HFFc6 (cell line): Measurements from ENCODE around the gene LRWD1. TPM values are rescaled to one million over a fixed set of nuclear protein-coding genes. Genes with fewer than 3 reads are reported as not detected.
A peak's percentile ranks its signal among the peaks of the same experiment; 100 is the strongest.

ENCODE experiments used
- DNase-seq: peaks from one replicate; pipeline ENCODE4 v3.0.0-alpha.2; 2018
- H3K27ac Mint-ChIP-seq: 2 replicates; pipeline ENCODE4 v1.8.0; 2020; ENCODE audit warnings: mild to moderate bottlenecking, mixed read lengths
- H3K27me3 Mint-ChIP-seq: 2 replicates; pipeline ENCODE4 v1.8.0; 2021; ENCODE audit warnings: mild to moderate bottlenecking, moderate library complexity, mixed read lengths; ENCODE audit not compliant: insufficient read depth
- H3K36me3 Mint-ChIP-seq: 2 replicates; pipeline ENCODE4 v1.8.0; 2021; ENCODE audit warnings: low read depth, mixed read lengths
- H3K4me1 Mint-ChIP-seq: 2 replicates; pipeline ENCODE4 v1.8.0; 2020; ENCODE audit warnings: low read depth, mixed read lengths
- H3K4me3 Mint-ChIP-seq: 2 replicates; pipeline ENCODE4 v1.8.0; 2020; ENCODE audit warnings: mild to moderate bottlenecking, moderate library complexity, mixed read lengths
- H3K9me3 Mint-ChIP-seq: 2 replicates; pipeline ENCODE4 v1.8.0; 2020; ENCODE audit warnings: mild to moderate bottlenecking, mixed read lengths
- total RNA-seq, 6 experiments: library from RNA; stranded (reverse); fragmentation: NEBNext Ultra II Directional; extraction: Animal tissue kit (Norgen Biotek cat#: 25700); gene quantifications; 2 replicates in 1 of 6; 3 replicates in 5 of 6; pipeline ENCODE4 v1.2.3, GENCODE V29; 2021
- TF ChIP-seq, protein P1 (sequence below): fragments of 200-600 bp; sonication (generic); IDR thresholded peaks from 2 replicates; pipeline ENCODE4 v1.5.0; 2021; ENCODE audit warnings: antibody characterized with exemption, mild to moderate bottlenecking

The LRWD1 gene
- total RNA-seq, 6 experiments from 2014 or later, result 19.4 to 28.2 (median 23.0) TPM

DNA sequence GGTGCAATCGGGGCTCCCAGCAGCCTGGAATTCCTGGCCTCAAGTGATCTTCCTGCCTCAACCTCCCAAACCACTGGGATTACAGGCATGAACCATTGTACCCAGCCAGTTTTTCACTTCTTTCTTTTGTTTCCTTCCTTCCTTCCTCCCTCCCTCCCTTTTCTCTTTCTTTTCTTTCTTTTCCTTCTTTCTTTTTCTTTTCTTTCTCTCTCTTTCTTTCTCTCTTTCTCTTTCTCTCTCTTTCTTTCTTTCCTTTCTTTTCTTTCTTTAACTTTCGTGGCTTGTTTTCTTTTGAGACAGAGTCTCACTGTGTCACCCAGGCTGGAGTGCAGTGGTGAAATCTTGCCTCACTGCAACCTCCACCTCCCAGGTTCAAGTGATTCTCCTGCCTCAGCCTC is 19.1 kb upstream of the LRWD1 start:
- Mint-ChIP-seq H3K27me3 (no peaks in the 10 kb centered on the region; the same call in 1 of the 2 replicates), H3K36me3 (peaks cover 6% of the 10 kb centered on the region), H3K4me1 (peaks cover under 1% of the 10 kb centered on the region; the same call in 1 of the 2 replicates), H3K27ac (no peak overlapping the region; the same call in 1 of the 2 replicates), H3K4me3 (no peak overlapping the region), H3K9me3 (no peaks in the 10 kb centered on the region)
- no peak for DNase-seq
- TF ChIP-seq, protein P1, sequence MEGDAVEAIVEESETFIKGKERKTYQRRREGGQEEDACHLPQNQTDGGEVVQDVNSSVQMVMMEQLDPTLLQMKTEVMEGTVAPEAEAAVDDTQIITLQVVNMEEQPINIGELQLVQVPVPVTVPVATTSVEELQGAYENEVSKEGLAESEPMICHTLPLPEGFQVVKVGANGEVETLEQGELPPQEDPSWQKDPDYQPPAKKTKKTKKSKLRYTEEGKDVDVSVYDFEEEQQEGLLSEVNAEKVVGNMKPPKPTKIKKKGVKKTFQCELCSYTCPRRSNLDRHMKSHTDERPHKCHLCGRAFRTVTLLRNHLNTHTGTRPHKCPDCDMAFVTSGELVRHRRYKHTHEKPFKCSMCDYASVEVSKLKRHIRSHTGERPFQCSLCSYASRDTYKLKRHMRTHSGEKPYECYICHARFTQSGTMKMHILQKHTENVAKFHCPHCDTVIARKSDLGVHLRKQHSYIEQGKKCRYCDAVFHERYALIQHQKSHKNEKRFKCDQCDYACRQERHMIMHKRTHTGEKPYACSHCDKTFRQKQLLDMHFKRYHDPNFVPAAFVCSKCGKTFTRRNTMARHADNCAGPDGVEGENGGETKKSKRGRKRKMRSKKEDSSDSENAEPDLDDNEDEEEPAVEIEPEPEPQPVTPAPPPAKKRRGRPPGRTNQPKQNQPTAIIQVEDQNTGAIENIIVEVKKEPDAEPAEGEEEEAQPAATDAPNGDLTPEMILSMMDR, result no peak

DNA sequence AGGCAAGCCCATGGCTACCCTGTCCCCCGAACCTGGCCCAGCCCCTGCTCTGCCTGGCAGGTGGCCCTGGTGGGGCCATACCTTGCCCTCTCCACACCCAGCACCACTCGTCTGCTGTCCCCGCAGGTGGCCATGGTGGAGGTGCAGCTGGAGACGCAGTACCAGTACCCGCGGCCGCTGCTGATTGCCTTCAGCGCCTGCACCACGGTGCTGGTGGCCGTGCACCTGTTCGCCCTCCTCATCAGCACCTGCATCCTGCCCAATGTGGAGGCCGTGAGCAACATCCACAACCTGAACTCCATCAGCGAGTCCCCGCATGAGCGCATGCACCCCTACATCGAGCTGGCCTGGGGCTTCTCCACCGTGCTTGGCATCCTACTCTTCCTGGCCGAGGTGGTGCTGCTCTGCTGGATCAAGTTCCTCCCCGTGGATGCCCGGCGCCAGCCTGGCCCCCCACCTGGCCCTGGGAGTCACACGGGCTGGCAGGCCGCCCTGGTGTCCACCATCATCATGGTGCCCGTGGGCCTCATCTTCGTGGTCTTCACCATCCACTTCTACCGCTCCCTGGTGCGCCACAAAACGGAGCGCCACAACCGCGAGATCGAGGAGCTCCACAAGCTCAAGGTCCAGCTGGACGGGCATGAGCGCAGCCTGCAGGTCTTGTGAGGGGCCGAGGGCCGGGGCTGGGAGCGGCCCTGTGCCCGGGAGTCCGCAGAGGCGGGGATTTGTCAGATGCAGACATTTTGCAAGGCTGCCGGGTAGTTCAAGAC is 18.2 kb upstream of the LRWD1 start:
- DNase-seq, result no peak
- Mint-ChIP-seq H3K27ac (no peak overlapping the region), H3K9me3 (no peaks in the 10 kb centered on the region), H3K4me3 (no peak overlapping the region), H3K36me3 (peaks cover 5% of the 10 kb centered on the region), H3K4me1 (no peaks in the 10 kb centered on the region), H3K27me3 (no peaks in the 10 kb centered on the region; the same call in 1 of the 2 replicates)
- TF ChIP-seq, protein P1, result no peak

DNA sequence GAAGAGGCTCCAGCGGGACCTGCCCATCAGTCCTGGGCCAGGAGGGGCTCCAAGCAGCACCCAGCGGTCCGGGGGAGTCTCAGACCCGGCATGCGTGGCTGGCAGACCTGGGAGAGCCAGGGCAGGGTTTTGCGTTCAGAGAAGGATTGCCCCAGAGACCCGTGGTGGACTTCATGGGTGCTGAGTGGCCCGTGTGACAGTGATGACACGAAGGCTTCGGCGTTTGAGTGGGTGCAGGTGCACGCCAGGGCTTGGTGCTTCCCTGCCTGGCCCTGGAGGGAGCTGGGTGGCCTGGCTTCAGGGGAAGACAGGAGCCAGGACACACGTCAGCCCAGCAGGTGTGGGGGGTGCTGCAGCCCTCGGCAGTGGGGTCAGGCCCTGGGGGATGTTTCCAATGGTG is 17.5 kb upstream of the LRWD1 start:
- TF ChIP-seq, protein P1, result no peak
- Mint-ChIP-seq H3K4me1 (no peaks in the 10 kb centered on the region), H3K9me3 (no peaks in the 10 kb centered on the region), H3K4me3 (no peak overlapping the region), H3K27ac (no peak overlapping the region), H3K27me3 (no peaks in the 10 kb centered on the region), H3K36me3 (no peaks in the 10 kb centered on the region)
- no peak for DNase-seq

DNA sequence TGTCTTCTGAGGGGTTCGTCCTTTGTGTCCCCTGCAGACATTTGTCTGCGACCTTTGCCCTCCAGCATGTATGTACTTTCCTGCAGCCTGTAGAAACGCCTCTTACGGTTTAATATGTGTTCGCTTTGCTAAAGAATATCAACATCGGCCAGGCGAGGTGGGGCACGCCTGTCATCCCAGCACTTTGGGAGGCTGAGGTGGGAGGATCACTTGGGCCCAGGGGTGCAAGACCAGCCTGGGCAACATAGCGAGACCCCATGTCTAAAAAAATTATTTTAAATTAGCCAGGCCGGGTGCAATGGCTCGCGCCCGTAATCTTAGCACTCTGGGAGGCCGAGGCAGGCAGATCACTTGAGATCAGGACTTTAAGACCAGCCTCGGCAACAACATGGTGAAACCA is 15.6 kb upstream of the LRWD1 start:
- H3K4me3 Mint-ChIP-seq, result no peak overlapping the region
- H3K36me3 Mint-ChIP-seq, result no peaks in the 10 kb centered on the region
- no peak for DNase-seq
- peaks cover 4% of the 10 kb centered on the region; the same call in 1 of the 2 replicates for H3K27me3 Mint-ChIP-seq
- no peaks in the 10 kb centered on the region for H3K9me3 Mint-ChIP-seq
- no peak overlapping the region for H3K27ac Mint-ChIP-seq
- H3K4me1 Mint-ChIP-seq, result no peaks in the 10 kb centered on the region
- TF ChIP-seq, protein P1, result no peak

DNA sequence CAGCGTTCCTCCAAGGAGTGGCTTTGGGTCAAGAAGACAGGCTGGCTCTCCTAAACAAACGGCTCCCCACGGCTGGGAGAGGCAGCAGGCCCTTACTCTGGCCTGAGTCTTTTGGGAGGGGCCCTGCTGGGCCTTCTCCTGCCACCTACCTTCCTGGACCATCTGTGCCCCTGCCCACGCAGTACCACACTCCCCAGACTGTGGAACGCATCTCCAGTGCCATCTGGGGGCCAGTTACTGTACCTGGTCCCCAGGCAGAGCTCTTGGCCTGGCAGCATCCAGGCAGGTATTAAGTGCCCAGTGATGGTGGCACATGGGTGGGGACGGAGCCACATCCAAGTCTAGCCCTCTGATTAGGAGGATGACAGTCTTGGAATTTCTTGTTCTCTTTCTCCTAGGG is 14.5 kb upstream of the LRWD1 start:
- Mint-ChIP-seq H3K9me3 (no peaks in the 10 kb centered on the region), H3K27me3 (peaks cover 4% of the 10 kb centered on the region), H3K36me3 (no peaks in the 10 kb centered on the region), H3K27ac (no peak overlapping the region), H3K4me1 (no peaks in the 10 kb centered on the region), H3K4me3 (no peak overlapping the region)
- no peak for DNase-seq
- TF ChIP-seq, protein P1, result peak; percentile 21; the same call in 1 of the 2 replicates
